Upper lobe of left lung (tissue), 4 donors: ENCODE data around the gene SOX21.

Source experiments
- EP300 ChIP-seq, 4 donors: sonication (generic); formaldehyde crosslinking; IDR thresholded peaks; one replicate each; pipeline ENCODE4 v1.5.1; 2017; ENCODE audit warnings: antibody characterized with exemption in 4 of 4, control low read depth in 2 of 4
- TF ChIP-seq, protein P1 (sequence below), 6 experiments: fragments of 450-650 bp in 4 of 6; fragments of 200-600 bp in 2 of 6; sonication (generic) in 2 of 6; IDR thresholded peaks; one replicate each; pipeline ENCODE4 v1.5.1; 2016 to 2019; ENCODE audit warnings: antibody characterized with exemption in 6 of 6

GRCh38 chr13:94704377-94705080 lies 7.8 kb downstream of the SOX21 start:
- TF ChIP-seq, protein P1, sequence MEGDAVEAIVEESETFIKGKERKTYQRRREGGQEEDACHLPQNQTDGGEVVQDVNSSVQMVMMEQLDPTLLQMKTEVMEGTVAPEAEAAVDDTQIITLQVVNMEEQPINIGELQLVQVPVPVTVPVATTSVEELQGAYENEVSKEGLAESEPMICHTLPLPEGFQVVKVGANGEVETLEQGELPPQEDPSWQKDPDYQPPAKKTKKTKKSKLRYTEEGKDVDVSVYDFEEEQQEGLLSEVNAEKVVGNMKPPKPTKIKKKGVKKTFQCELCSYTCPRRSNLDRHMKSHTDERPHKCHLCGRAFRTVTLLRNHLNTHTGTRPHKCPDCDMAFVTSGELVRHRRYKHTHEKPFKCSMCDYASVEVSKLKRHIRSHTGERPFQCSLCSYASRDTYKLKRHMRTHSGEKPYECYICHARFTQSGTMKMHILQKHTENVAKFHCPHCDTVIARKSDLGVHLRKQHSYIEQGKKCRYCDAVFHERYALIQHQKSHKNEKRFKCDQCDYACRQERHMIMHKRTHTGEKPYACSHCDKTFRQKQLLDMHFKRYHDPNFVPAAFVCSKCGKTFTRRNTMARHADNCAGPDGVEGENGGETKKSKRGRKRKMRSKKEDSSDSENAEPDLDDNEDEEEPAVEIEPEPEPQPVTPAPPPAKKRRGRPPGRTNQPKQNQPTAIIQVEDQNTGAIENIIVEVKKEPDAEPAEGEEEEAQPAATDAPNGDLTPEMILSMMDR (IDR thresholded peaks at IDR 0.05) = no peak
- TF ChIP-seq EP300 (IDR thresholded peaks at IDR 0.05) = no peak
